Stimulated activated naive CD8-positive, alpha-beta T cell treated with anti-CD3 and anti-CD28 coated beads, Interleukin-15, Interleukin-2, amounts not matched to agents 100 ng/mL and 50 ng/mL, for 24 hours (primary cell): ENCODE measurements around the gene TRRAP.
"Not testable (repeated sequence)": the region's sequence is repeated elsewhere in the genome, so short reads cannot be mapped to it uniquely, and the experiment has no call there.

Experiments used
- H3K27ac Mint-ChIP-seq: one replicate; pipeline ENCODE4 v1.8.0; 2021; ENCODE audit warnings: mild to moderate bottlenecking, mixed read lengths
- H3K27me3 Mint-ChIP-seq: one replicate; pipeline ENCODE4 v1.8.0; 2021; ENCODE audit warnings: mixed read lengths
- H3K36me3 Mint-ChIP-seq: one replicate; pipeline ENCODE4 v1.8.0; 2021; ENCODE audit warnings: low read depth, mixed read lengths
- H3K4me1 Mint-ChIP-seq: one replicate; pipeline ENCODE4 v1.8.0; 2021; ENCODE audit warnings: low read depth, mixed read lengths
- H3K4me3 Mint-ChIP-seq: one replicate; pipeline ENCODE4 v1.8.0; 2021; ENCODE audit warnings: mild to moderate bottlenecking, mixed read lengths
- H3K9me3 Mint-ChIP-seq: one replicate; pipeline ENCODE4 v1.8.0; 2021; ENCODE audit warnings: mixed read lengths

Gene TRRAP

GRCh38 chr7:98878365-98879197, at the start of gene TRRAP:
TRRAP (plus strand) TSS chr7:98878532; CDS start chr7:98881151, 2,619 bp downstream.
- Mint-ChIP-seq H3K27me3 (peaks cover 5% of the 10 kb centered on the region), H3K36me3 (peaks cover 32% of the 10 kb centered on the region), H3K27ac (peak within 1 kb of the TSS; percentile 89), H3K4me1 (peaks cover 19% of the 10 kb centered on the region), H3K4me3 (peak within 1 kb of the TSS; percentile 90), H3K9me3 (no peaks in the 10 kb centered on the region)

DNA sequence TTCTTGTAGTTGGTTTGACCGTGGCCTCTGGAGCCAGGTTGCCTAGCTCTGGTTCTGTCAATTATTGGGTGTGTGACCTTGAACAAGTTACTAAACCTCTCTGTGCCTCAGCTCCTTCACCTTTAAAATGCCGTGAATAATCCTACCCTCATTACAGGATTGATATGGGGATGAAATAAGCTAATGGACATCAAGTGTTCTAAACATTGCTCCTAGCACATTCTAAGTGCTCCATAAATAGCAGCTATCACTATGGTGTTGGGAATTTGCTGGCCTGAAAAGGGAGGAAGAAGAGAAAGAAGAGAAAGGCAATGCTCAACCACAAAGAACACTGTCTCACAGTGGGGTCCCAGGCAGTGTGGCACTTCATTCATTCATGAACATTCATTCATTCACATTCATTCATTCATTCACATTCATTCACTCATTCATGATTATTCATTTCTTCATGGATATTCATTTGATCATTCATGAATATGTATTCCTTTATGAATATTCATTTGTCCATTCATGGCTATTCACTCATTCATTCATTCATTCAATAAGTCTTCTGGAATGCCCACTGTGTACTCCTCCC, 47.3 kb upstream of the TRRAP start:
- H3K4me3 Mint-ChIP-seq, result no peak overlapping the region
- no peaks in the 10 kb centered on the region for H3K9me3 Mint-ChIP-seq
- no peaks in the 10 kb centered on the region for H3K36me3 Mint-ChIP-seq
- H3K27me3 Mint-ChIP-seq, result peaks cover 4% of the 10 kb centered on the region
- H3K4me1 Mint-ChIP-seq, result no peaks in the 10 kb centered on the region
- no peak overlapping the region for H3K27ac Mint-ChIP-seq

GRCh38 chr7:98831641-98832221, 46.6 kb upstream of the TRRAP start:
- no peaks in the 10 kb centered on the region for H3K4me1 Mint-ChIP-seq
- H3K9me3 Mint-ChIP-seq, result no peaks in the 10 kb centered on the region
- H3K27ac Mint-ChIP-seq, result no peak overlapping the region
- no peak overlapping the region for H3K4me3 Mint-ChIP-seq
- H3K36me3 Mint-ChIP-seq, result no peaks in the 10 kb centered on the region
- H3K27me3 Mint-ChIP-seq, result peaks cover 4% of the 10 kb centered on the region

- no peaks in the 10 kb centered on the region for H3K36me3 Mint-ChIP-seq
- no peaks in the 10 kb centered on the region for H3K9me3 Mint-ChIP-seq
- H3K27me3 Mint-ChIP-seq, result peaks cover 9% of the 10 kb centered on the region
- H3K4me3 Mint-ChIP-seq, result no peak overlapping the region
- H3K27ac Mint-ChIP-seq, result no peak overlapping the region
- no peaks in the 10 kb centered on the region for H3K4me1 Mint-ChIP-seq
Observed at GRCh38 chr7:98833022-98833421, 45.3 kb upstream of the TRRAP start.

GRCh38 chr7:98834949-98835348, 43.4 kb upstream of the TRRAP start:
- H3K4me1 Mint-ChIP-seq, result no peaks in the 10 kb centered on the region
- H3K4me3 Mint-ChIP-seq, result no peak overlapping the region
- no peaks in the 10 kb centered on the region for H3K9me3 Mint-ChIP-seq
- no peaks in the 10 kb centered on the region for H3K36me3 Mint-ChIP-seq
- H3K27me3 Mint-ChIP-seq, result peaks cover 9% of the 10 kb centered on the region
- H3K27ac Mint-ChIP-seq, result no peak overlapping the region

- Mint-ChIP-seq H3K9me3 (no peaks in the 10 kb centered on the region), H3K4me3 (no peak overlapping the region), H3K4me1 (no peaks in the 10 kb centered on the region), H3K36me3 (no peaks in the 10 kb centered on the region), H3K27me3 (peaks cover 9% of the 10 kb centered on the region), H3K27ac (no peak overlapping the region)
Observed at GRCh38 chr7:98836811-98837629, 41.3 kb upstream of the TRRAP start.

DNA sequence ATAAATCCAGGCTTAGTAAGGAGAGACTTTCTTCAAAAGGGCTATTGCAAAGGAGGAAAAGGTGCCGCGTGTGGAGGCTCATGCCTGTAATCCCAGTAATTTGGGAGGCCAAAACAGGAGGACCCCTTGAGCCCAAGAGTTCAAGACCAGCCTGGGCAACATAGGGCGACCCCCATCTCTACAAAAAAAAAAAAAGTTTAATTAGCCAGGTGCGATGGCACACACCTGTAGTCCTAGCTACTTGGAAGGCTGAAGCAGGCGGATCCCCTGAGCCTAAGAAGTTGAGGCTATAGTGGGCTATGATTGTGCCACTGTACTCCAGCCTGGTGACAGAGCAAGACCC, 40.7 kb upstream of the TRRAP start:
- Mint-ChIP-seq H3K27ac (no peak overlapping the region), H3K4me3 (no peak overlapping the region), H3K4me1 (no peaks in the 10 kb centered on the region), H3K27me3 (peaks cover 9% of the 10 kb centered on the region), H3K36me3 (no peaks in the 10 kb centered on the region), H3K9me3 (no peaks in the 10 kb centered on the region)

DNA sequence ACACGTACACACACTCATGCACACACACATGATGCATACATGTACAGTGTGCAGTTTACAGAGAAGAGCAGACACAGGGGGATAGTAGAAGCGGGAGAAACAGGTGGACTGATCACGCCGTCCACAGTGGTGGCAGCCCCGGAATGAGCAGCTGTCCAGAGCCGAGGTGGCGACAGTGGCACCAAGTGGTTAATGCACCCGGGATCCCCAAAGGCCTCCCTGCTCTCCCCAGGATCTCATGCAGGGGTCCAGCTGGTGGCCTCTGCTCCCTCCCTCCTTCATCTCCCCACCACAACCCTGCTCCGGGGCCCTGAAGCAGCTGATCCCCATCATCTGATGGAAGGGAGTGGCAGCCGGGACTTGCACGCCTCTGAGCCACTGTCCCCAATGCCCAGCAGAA, 38.2 kb upstream of the TRRAP start:
- H3K4me1 Mint-ChIP-seq, result no peaks in the 10 kb centered on the region
- H3K36me3 Mint-ChIP-seq, result no peaks in the 10 kb centered on the region
- H3K27ac Mint-ChIP-seq, result no peak overlapping the region
- peaks cover 9% of the 10 kb centered on the region for H3K27me3 Mint-ChIP-seq
- H3K4me3 Mint-ChIP-seq, result no peak overlapping the region
- H3K9me3 Mint-ChIP-seq, result no peaks in the 10 kb centered on the region

- no peak overlapping the region for H3K27ac Mint-ChIP-seq
- H3K4me1 Mint-ChIP-seq, result no peaks in the 10 kb centered on the region
- H3K27me3 Mint-ChIP-seq, result peaks cover 9% of the 10 kb centered on the region
- H3K9me3 Mint-ChIP-seq, result no peaks in the 10 kb centered on the region
- H3K36me3 Mint-ChIP-seq, result no peaks in the 10 kb centered on the region
- H3K4me3 Mint-ChIP-seq, result no peak overlapping the region
Observed at GRCh38 chr7:98840722-98841121, 37.6 kb upstream of the TRRAP start.

DNA sequence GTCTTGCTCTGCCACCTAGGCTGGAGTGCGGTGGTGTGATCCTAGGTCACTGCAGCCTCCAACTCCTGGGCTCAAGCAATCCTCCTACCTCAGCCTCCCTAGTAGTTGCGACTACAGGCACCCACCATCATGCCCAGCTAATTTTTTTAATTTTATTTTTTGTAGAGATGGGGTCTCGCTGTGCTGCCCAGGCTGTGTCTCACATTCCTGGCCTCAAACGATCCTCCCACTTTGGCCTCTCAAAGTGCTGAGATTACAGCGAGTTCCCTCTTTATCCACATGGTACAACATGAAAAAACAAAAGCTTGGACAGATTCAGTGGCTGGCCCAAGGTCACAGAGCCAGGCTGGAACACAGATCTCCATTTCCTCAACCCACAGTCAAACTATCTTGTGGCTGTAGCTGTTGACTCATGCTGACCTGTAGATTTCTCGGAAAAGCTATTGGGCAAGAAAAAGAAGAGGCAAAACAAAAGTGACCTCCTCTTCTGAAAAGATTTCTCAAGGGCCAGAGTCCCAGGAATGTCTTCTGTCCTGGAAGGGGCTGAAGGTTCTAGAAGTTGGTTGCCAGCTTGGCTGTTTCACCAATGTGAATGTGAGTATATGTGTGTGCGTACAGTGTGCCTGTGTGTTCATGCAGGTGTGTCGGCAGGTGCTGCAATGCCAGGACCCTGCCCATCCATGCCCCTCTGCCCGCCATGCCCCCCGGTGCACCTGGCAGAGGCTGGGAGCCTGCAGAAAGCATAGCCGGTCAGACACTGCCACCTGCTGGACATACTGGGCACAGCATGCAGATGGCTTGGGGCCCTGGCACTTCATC, 36.9 kb upstream of the TRRAP start:
- no peak overlapping the region for H3K4me3 Mint-ChIP-seq
- no peaks in the 10 kb centered on the region for H3K36me3 Mint-ChIP-seq
- H3K27me3 Mint-ChIP-seq, result peaks cover 9% of the 10 kb centered on the region

GRCh38 chr7:98842552-98842951, 35.8 kb upstream of the TRRAP start:
- H3K9me3 Mint-ChIP-seq, H3K4me1 Mint-ChIP-seq, H3K4me3 Mint-ChIP-seq, H3K36me3 Mint-ChIP-seq, H3K27me3 Mint-ChIP-seq, H3K27ac Mint-ChIP-seq: not testable (repeated sequence)

More for the DNA sequence above, 36.9 kb upstream of the TRRAP start:
- Mint-ChIP-seq H3K27ac (no peak overlapping the region), H3K4me1 (no peaks in the 10 kb centered on the region), H3K9me3 (no peaks in the 10 kb centered on the region)

DNA sequence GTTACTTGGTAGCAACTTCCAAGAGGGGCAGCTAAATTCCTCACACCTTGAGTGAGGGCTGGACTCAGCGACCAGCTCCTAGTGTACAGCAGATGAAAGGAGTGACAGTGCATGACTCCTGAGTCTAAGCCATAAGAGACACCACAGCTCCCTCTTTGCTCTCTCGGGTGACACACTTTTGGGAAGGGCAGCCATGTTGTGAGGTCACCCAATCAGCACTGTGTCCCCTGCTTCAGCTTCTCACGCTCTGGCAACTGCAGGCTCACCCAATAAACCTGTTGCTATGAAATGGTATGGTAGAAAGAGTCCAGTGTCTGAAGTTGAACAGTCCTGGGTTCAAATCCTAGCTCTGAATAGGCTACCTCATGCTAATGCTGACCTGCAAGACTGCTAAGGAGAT, 29.4 kb upstream of the TRRAP start:
- peaks cover 5% of the 10 kb centered on the region for H3K9me3 Mint-ChIP-seq
- H3K36me3 Mint-ChIP-seq, result no peaks in the 10 kb centered on the region
- H3K4me3 Mint-ChIP-seq, result no peak overlapping the region
- H3K27me3 Mint-ChIP-seq, result no peaks in the 10 kb centered on the region
- no peak overlapping the region for H3K27ac Mint-ChIP-seq
- no peaks in the 10 kb centered on the region for H3K4me1 Mint-ChIP-seq

- Mint-ChIP-seq H3K36me3 (no peaks in the 10 kb centered on the region), H3K9me3 (peaks cover 5% of the 10 kb centered on the region), H3K27me3 (no peaks in the 10 kb centered on the region), H3K4me3 (no peak overlapping the region), H3K27ac (no peak overlapping the region), H3K4me1 (no peaks in the 10 kb centered on the region)
Observed at GRCh38 chr7:98852826-98853225, 25.5 kb upstream of the TRRAP start.

GRCh38 chr7:98855610-98856422, 22.5 kb upstream of the TRRAP start:
- Mint-ChIP-seq H3K36me3 (no peaks in the 10 kb centered on the region), H3K9me3 (no peaks in the 10 kb centered on the region), H3K4me1 (no peaks in the 10 kb centered on the region), H3K4me3 (no peak overlapping the region), H3K27ac (no peak overlapping the region), H3K27me3 (peaks cover 4% of the 10 kb centered on the region)
